ENCODE data around the gene COA7. TPM values are rescaled to one million over a fixed set of nuclear protein-coding genes. Genes with fewer than 3 reads are reported as not detected.

Gene COA7
- total RNA-seq, 1 experiment from 2014 or later = 20.7 TPM

GRCh38 chr1:52660807-52661206, 37.3 kb downstream of the COA7 start:
- intact Hi-C loops (cut with micrococcal nuclease; ENCODE audit: unreplicated experiment) = no loop called here

DNA sequence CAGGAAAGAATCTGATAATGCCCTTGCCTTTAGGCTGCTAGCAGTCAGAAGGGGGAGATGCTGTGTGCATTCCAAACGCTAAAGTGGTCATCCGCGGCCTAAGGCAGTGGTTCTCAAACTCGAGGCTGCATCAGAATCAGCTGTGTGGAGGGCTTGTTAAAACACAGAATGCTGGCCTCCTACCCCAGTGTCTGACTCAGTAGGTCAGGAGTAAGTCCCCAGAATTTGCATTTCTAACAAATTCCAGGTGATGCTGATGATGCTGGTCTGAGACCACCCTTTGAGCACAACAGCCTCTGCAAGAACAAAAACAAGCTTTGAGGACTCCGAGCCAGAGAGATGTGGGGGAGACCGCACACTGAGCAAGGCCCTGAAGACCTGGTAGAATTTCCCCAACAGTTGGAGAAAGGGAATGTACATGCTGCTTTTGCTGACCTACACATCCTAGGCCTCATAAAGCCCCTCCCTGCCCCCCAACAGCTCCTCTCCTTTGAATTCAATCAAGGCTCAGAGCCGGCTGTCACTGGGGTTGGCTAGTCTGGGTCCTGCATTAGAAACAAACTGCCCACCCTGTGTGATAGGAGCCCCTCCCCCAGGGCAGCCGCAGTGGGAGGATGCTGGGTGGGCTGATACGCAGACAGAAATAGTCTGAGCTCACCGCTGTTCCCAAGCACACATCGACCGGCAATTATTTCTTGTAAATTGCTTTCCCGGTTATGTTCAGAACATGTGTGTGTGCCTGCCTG, 38.1 kb downstream of the COA7 start:
- TSS peak; percentile 79 for BruUV-seq (replicated peaks)
- intact Hi-C loops (cut with micrococcal nuclease; ENCODE audit: unreplicated experiment) = no loop called here
- peak in 1 of 2 experiments; percentile 46 for DNase-seq

More at GRCh38 chr1:52660807-52661206, 37.3 kb downstream of the COA7 start:
- TF ChIP-seq CTCF (conservative IDR thresholded peaks at IDR 0.05) = no peak
- no peak for TF ChIP-seq EZH2 (IDR thresholded peaks at IDR 0.05; ENCODE audit: low read depth)
- no peak overlapping the region for H3K27ac ChIP-seq
- no peak overlapping the region for H3K4me2 ChIP-seq
- ChIA-PET POLR2A (ENCODE audit: unreplicated experiment) (no interaction called here), CTCF (no interaction called here)
- no peaks in the 10 kb centered on the region for H4K20me1 ChIP-seq (ENCODE audit: insufficient read depth)
- no peak overlapping the region for H3K4me3 ChIP-seq
- peaks cover 37% of the 10 kb centered on the region for H3K4me1 ChIP-seq (replicated peaks; ENCODE audit: insufficient read depth)
- H3F3A ChIP-seq (ENCODE audit: insufficient read depth, low read depth) = peaks cover 47% of the 10 kb centered on the region
- no peaks in the 10 kb centered on the region for H3K27me3 ChIP-seq (ENCODE audit: insufficient read depth, low read depth)
- H3K9me2 ChIP-seq (ENCODE audit: insufficient read depth) = no peaks in the 10 kb centered on the region
- no peaks in the 10 kb centered on the region for H3K79me2 ChIP-seq (ENCODE audit: low read depth)
- BruUV-seq (replicated peaks) = no TSS peak
- H3K9me3 ChIP-seq (ENCODE audit: insufficient read depth, low read depth) = no peaks in the 10 kb centered on the region
- no peaks in the 10 kb centered on the region for H3K36me3 ChIP-seq (ENCODE audit: low read depth)
- H2AFZ ChIP-seq = no peak overlapping the region
- no peak for DNase-seq

GRCh38 chr1:52659356-52659755, 38.8 kb downstream of the COA7 start:
- no peaks in the 10 kb centered on the region for H3K36me3 ChIP-seq (ENCODE audit: low read depth)
- H3K27ac ChIP-seq = peak overlapping the region; percentile 56
- peaks cover 37% of the 10 kb centered on the region for H3K4me1 ChIP-seq (replicated peaks; ENCODE audit: insufficient read depth)
- no peaks in the 10 kb centered on the region for H3K79me2 ChIP-seq (ENCODE audit: low read depth)
- H3F3A ChIP-seq (ENCODE audit: insufficient read depth, low read depth) = peaks cover 47% of the 10 kb centered on the region
- H2AFZ ChIP-seq = no peak overlapping the region
- peak; percentile 36 to 69 for DNase-seq
- H3K9me3 ChIP-seq (ENCODE audit: insufficient read depth, low read depth) = no peaks in the 10 kb centered on the region
- POLR2A ChIA-PET (ENCODE audit: unreplicated experiment) = interaction anchor here (0.6 kb wide), 2 partner anchors 18 to 255 kb away, joined by 4 to 7 read pairs; partner anchors contain the start of genes ORC1 and PRPF38A
- no peaks in the 10 kb centered on the region for H4K20me1 ChIP-seq (ENCODE audit: insufficient read depth)
- no peak overlapping the region for H3K4me3 ChIP-seq
- BruUV-seq (replicated peaks) = no TSS peak
- TF ChIP-seq CTCF (conservative IDR thresholded peaks at IDR 0.05) (no peak), EZH2 (IDR thresholded peaks at IDR 0.05; ENCODE audit: low read depth) (no peak)
- intact Hi-C loops (cut with micrococcal nuclease; ENCODE audit: unreplicated experiment) = no loop called here
- peak overlapping the region; percentile 35 for H3K4me2 ChIP-seq
- CTCF ChIA-PET = no interaction called here
- H3K9me2 ChIP-seq (ENCODE audit: insufficient read depth) = no peaks in the 10 kb centered on the region
- H3K27me3 ChIP-seq (ENCODE audit: insufficient read depth, low read depth) = no peaks in the 10 kb centered on the region

More for the DNA sequence above, 38.1 kb downstream of the COA7 start:
- H3K79me2 ChIP-seq (ENCODE audit: low read depth) = no peaks in the 10 kb centered on the region
- CTCF ChIA-PET = interaction anchor here (0.6 kb wide), 1 partner anchor 115 kb away, joined by 11 read pairs; no protein-coding TSS in a partner anchor
- no peak overlapping the region for H3K4me3 ChIP-seq
- H3F3A ChIP-seq (ENCODE audit: insufficient read depth, low read depth) = peaks cover 47% of the 10 kb centered on the region
- H4K20me1 ChIP-seq (ENCODE audit: insufficient read depth) = no peaks in the 10 kb centered on the region
- H3K9me3 ChIP-seq (ENCODE audit: insufficient read depth, low read depth) = no peaks in the 10 kb centered on the region
- no peaks in the 10 kb centered on the region for H3K36me3 ChIP-seq (ENCODE audit: low read depth)
- TF ChIP-seq EZH2 (IDR thresholded peaks at IDR 0.05; ENCODE audit: low read depth) = no peak
- TF ChIP-seq CTCF (conservative IDR thresholded peaks at IDR 0.05) = no peak
- POLR2A ChIA-PET (ENCODE audit: unreplicated experiment) = interaction anchor here (0.6 kb wide), 1 partner anchor 256 kb away, joined by 7 read pairs; the partner anchor contains the start of genes ORC1 and PRPF38A
- H3K27ac ChIP-seq = peak overlapping the region; percentile 56
- no peaks in the 10 kb centered on the region for H3K27me3 ChIP-seq (ENCODE audit: insufficient read depth, low read depth)
- H3K4me2 ChIP-seq = peak overlapping the region; percentile 35
- no peaks in the 10 kb centered on the region for H3K9me2 ChIP-seq (ENCODE audit: insufficient read depth)
- H2AFZ ChIP-seq = no peak overlapping the region
- peaks cover 37% of the 10 kb centered on the region for H3K4me1 ChIP-seq (replicated peaks; ENCODE audit: insufficient read depth)
